Measurements from ENCODE around the gene PLA2G2C.

Gene PLA2G2C

GRCh38 chr1:20183035-20183434 lies 3.3 kb downstream of the PLA2G2C start:
- DNase-seq = no peak

GRCh38 chr1:20182415-20182814 lies 3.9 kb downstream of the PLA2G2C start:
- DNase-seq = no peak

- DNase-seq = no peak
Measured at GRCh38 chr1:20180844-20181207, 5.5 kb downstream of the PLA2G2C start.

GRCh38 chr1:20180129-20180843 lies 6.0 kb downstream of the PLA2G2C start:
- DNase-seq = no peak

- no peak for DNase-seq
Measured at GRCh38 chr1:20179371-20180128, 6.8 kb downstream of the PLA2G2C start.

DNA sequence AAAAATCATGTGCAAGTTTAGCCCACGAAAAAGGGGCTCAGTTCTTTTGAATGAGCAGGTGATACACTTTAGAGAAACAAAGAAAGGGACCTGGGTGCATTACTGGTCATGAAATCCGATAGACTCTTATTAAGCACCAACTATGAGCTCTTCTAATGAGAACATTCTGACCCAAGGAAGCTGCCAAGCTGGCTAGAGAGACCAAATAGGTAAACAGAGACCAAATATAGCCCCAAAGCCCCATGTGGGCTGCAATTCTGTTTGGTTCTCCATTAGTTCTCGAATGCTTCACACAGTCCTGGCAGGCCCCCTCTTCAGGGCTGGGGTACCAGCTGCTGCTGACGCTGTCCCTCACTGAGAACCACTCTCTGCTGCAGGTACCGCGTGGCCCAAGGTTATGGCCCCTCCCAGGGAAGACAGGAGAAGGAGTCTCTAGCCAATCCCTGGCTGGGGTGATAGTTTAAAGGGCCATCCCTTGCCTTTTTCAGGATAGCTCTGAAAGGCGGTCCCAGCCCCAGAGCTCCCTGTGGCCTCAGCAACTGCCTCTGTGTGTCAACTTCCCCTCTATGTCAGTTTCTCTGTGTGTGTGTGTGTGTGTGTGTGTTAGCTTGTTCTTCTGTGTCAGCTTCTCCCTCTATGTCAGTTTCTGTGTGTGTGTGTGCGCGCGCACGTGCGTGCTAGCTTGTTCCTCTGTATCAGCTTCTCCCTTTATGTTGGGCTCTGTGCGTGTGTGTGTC lies 7.5 kb downstream of the PLA2G2C start:
- DNase-seq = no peak

GRCh38 chr1:20174937-20175666 lies 11.2 kb downstream of the PLA2G2C start:
- no peak for DNase-seq

DNA sequence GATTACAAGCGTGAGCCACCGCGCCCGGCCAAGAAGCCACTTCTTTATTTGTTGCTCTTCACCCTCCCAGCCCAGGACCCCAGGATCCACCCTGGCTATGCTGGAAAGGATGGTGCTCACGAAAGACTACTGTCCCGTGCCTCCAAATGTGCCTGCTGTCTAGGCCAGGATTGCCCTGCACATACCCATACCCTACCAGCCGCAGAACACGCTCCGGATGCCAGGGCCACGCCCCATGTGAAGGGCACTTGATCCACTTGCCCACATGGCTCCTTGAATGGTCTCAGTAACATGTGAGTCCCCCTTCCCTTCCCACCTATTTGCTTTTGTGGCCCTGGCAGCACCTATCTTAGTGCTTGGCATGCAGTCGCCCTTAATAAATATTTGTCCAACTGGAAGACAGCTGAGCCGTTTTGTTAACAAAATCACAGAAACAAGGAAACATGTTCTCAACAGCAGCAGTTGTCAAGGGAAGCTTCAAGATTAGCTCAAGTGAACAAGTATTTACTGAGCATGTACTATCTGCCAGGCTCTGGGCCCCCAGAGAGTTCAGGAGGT lies 14.2 kb downstream of the PLA2G2C start:
- DNase-seq = no peak

DNA sequence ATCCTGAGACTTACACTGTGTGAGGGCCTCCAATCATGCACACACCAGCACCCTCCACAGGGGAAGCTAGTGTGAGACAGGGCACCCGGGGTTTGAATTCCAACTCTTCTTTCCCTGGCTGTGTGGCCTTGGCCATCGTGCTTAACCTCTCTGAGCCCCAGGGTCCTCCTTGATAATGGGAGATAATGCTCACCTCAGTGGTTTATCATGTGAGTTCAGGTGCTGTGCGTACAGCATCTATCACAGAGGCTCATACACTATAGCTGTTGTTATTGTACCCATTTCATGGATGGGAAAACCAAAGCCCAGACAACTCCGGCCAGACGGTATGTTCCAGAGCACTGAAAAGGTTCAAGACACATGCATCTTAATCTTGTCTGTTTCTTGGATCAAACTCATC lies 16.4 kb downstream of the PLA2G2C start:
- no peak for DNase-seq

GRCh38 chr1:20168564-20169491 lies 17.5 kb downstream of the PLA2G2C start:
- no peak for DNase-seq

- DNase-seq = no peak
Measured at GRCh38 chr1:20167126-20167525, 19.2 kb downstream of the PLA2G2C start.

- no peak for DNase-seq
Measured at GRCh38 chr1:20166051-20166450, 20.3 kb downstream of the PLA2G2C start.

- no peak for DNase-seq
Measured at GRCh38 chr1:20165522-20165951, 20.8 kb downstream of the PLA2G2C start.

- no peak for DNase-seq
Measured at GRCh38 chr1:20164694-20165202, 21.6 kb downstream of the PLA2G2C start.

DNA sequence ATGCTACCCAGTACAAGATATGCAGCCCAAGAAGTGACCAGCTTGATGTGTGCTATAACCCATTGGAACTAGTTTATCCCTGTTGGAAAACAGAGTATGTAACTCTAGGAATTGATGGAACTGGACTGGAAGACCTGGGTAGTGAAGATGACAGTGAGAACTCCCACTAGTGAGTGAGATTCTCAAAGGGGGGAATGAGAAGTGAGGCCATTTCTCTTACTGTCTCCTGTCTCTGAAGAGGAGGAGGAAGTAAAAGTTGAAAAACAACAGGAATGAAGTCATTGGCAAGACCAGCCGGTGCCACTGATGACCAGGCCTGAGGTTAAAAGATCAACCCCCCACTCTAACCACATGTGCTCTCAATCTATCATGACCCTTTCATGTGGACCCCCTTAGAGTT lies 26.3 kb downstream of the PLA2G2C start:
- no peak for DNase-seq

DNA sequence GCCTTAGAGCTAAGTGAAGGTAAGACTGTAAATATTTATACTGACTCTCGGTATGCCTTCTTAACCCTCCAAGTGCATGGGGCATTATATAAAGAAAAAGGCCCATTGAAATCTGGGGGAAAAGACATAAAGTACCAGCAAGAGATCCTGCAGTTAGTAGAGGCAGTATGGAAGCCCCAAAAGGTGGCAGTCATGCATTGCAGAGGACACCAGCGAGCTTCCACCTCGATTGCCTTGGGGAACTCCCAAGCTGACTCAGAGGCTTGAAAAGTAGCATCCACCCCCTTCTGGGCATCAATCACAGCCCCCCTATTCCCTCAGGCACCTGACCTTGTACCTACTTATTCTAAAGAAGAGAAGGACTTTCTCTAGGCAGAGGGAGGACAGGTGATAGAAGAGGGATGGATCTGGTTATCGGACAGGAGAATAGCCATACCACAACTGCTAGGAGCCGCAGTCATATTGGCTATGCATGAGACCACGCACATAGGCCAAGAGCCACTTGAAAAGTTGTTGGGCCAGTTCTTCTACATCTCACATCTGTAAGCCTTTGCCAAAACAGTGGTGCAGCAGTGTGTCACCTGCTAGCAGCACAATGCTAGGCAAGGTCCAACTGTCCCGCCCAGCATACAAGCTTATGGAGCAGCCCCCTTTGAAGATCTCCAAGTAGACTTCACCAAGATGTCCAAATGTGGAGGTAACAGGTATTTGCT lies 27.8 kb downstream of the PLA2G2C start:
- DNase-seq = peak; percentile 30

- no peak for DNase-seq
Measured at GRCh38 chr1:20154301-20154831, 32.0 kb downstream of the PLA2G2C start.

- no peak for DNase-seq
Measured at GRCh38 chr1:20153000-20153418, 33.3 kb downstream of the PLA2G2C start.

DNA sequence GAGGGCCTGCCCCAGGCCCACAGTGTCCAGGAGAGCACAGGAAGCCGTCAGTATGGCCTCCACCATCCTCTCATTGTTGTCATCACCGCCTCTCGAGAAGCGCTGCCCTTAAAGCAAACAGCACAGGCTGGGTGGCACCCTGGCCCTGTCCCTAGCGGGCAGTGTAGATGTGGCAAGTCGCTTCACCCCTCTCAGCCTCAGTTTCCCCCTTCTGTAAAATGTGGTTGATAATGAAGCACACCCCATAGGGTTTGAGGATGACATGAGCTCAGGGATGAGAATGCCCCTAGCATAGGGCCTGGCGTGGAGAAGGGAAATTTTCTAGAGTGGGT lies 33.8 kb downstream of the PLA2G2C start:
- no peak for DNase-seq

DNA sequence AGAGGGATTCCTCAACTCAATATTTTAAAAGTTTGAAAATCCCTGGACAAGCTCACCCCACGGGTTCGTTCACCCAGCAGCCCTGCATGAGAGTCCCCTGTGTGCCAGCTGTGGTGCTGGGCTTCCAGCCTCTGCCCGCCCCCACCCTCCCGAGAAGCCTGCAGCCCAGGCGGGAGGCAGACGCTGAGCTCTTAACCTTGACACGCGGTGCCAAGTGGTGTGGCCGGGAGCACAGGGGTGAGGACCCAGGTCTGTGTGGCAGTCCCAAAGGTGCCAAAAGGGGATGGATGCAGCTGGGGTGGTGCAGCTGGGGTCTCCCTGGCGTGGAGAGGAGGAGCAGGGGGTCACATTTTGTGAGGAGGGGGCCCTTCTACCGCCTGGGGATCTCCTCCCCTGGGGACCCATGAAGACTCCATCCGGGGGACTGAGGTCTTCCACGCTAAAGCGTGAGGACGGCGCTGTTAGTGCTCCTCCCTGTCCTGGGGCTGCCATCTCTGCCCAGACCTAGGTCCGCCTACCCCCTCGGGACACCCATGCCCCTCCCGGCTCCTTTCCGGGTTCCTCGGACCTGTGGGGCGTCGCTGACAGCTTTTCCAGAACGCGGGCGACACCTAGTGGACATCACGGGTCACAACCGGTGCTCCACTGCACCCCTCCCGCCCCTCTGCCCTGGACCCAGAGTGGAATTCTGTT lies 34.3 kb downstream of the PLA2G2C start:
- peak; percentile 80 for DNase-seq
